ENCODE data around the gene XIAP.

- TF ChIP-seq, protein P1, sequence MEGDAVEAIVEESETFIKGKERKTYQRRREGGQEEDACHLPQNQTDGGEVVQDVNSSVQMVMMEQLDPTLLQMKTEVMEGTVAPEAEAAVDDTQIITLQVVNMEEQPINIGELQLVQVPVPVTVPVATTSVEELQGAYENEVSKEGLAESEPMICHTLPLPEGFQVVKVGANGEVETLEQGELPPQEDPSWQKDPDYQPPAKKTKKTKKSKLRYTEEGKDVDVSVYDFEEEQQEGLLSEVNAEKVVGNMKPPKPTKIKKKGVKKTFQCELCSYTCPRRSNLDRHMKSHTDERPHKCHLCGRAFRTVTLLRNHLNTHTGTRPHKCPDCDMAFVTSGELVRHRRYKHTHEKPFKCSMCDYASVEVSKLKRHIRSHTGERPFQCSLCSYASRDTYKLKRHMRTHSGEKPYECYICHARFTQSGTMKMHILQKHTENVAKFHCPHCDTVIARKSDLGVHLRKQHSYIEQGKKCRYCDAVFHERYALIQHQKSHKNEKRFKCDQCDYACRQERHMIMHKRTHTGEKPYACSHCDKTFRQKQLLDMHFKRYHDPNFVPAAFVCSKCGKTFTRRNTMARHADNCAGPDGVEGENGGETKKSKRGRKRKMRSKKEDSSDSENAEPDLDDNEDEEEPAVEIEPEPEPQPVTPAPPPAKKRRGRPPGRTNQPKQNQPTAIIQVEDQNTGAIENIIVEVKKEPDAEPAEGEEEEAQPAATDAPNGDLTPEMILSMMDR (IDR thresholded peaks at IDR 0.05; ENCODE audit: low read depth, low read length, poor library complexity, severe bottlenecking) = no peak
- TF ChIP-seq EZH2phosphoT487 (IDR thresholded peaks at IDR 0.05; ENCODE audit: borderline replicate concordance, low read length) = no peak
Measured at GRCh38 chrX:123822965-123823364, 36.9 kb upstream of the XIAP start.

All from DOHH2 (cell line).